ENCODE measurements around the gene EXOC4.

Gene EXOC4

GRCh38 chr7:133780912-133781311 is 528.0 kb downstream of the EXOC4 start:
- no peak for DNase-seq (ENCODE audit: low read depth in 2 of 3, low spot score in 2 of 3)

GRCh38 chr7:133781486-133782090 is 528.7 kb downstream of the EXOC4 start:
- no peak for DNase-seq (ENCODE audit: low read depth in 2 of 3, low spot score in 2 of 3)

- DNase-seq (ENCODE audit: low read depth in 2 of 3, low spot score in 2 of 3): no peak
Observed at GRCh38 chr7:133782470-133782869, 529.6 kb downstream of the EXOC4 start.

- DNase-seq (ENCODE audit: low read depth in 2 of 3, low spot score in 2 of 3): no peak
Observed at GRCh38 chr7:133783276-133783675, 530.4 kb downstream of the EXOC4 start.

GRCh38 chr7:133784486-133785001 is 531.7 kb downstream of the EXOC4 start:
- DNase-seq (ENCODE audit: low read depth in 2 of 3, low spot score in 2 of 3): no peak

GRCh38 chr7:133786401-133786937 is 533.6 kb downstream of the EXOC4 start:
- DNase-seq (ENCODE audit: low read depth in 2 of 3, low spot score in 2 of 3): no peak

GRCh38 chr7:133789974-133790373 is 537.1 kb downstream of the EXOC4 start:
- no peak for DNase-seq (ENCODE audit: low read depth in 2 of 3, low spot score in 2 of 3)

GRCh38 chr7:133790911-133791310 is 538.0 kb downstream of the EXOC4 start:
- DNase-seq (ENCODE audit: low read depth in 2 of 3, low spot score in 2 of 3): no peak

GRCh38 chr7:133794479-133794878 is 541.6 kb downstream of the EXOC4 start:
- no peak for DNase-seq (ENCODE audit: low read depth in 2 of 3, low spot score in 2 of 3)

- DNase-seq (ENCODE audit: low read depth in 2 of 3, low spot score in 2 of 3): no peak
Observed at GRCh38 chr7:133795068-133795665, 542.3 kb downstream of the EXOC4 start.

GRCh38 chr7:133796782-133797745 is 544.2 kb downstream of the EXOC4 start:
- DNase-seq (ENCODE audit: low read depth in 2 of 3, low spot score in 2 of 3): no peak

- no peak for DNase-seq (ENCODE audit: low read depth in 2 of 3, low spot score in 2 of 3)
Observed at GRCh38 chr7:133797818-133798520, 545.1 kb downstream of the EXOC4 start.

GRCh38 chr7:133801341-133801740 is 548.5 kb downstream of the EXOC4 start:
- no peak for DNase-seq (ENCODE audit: low read depth in 2 of 3, low spot score in 2 of 3)

- no peak for DNase-seq (ENCODE audit: low read depth in 2 of 3, low spot score in 2 of 3)
Observed at GRCh38 chr7:133804127-133804526, 551.2 kb downstream of the EXOC4 start.

GRCh38 chr7:133805426-133805825 is 552.5 kb downstream of the EXOC4 start:
- no peak for DNase-seq (ENCODE audit: low read depth in 2 of 3, low spot score in 2 of 3)

- no peak for DNase-seq (ENCODE audit: low read depth in 2 of 3, low spot score in 2 of 3)
Observed at GRCh38 chr7:133807624-133808492, 555.0 kb downstream of the EXOC4 start.

- DNase-seq (ENCODE audit: low read depth in 2 of 3, low spot score in 2 of 3): no peak
Observed at GRCh38 chr7:133808493-133808866, 555.6 kb downstream of the EXOC4 start.

- no peak for DNase-seq (ENCODE audit: low read depth in 2 of 3, low spot score in 2 of 3)
Observed at GRCh38 chr7:133812877-133813276, 560.0 kb downstream of the EXOC4 start.

- no peak for DNase-seq (ENCODE audit: low read depth in 2 of 3, low spot score in 2 of 3)
Observed at GRCh38 chr7:133815611-133816210, 562.8 kb downstream of the EXOC4 start.

GRCh38 chr7:133819695-133820094 is 566.8 kb downstream of the EXOC4 start:
- DNase-seq (ENCODE audit: low read depth in 2 of 3, low spot score in 2 of 3): no peak

Data from activated CD8-positive, alpha-beta memory T cell treated with anti-CD3 and anti-CD28 coated beads for 48 hours (primary cell).